GM10266 (cell line): Measurements from ENCODE around the gene COQ8B.
"Not testable (repeated sequence)": the region's sequence is repeated elsewhere in the genome, so short reads cannot be mapped to it uniquely, and the experiment has no call there.

Source experiments
- DNase-seq: peaks from one replicate; pipeline ENCODE4 v3.0.0; 2012; ENCODE audit errors: extremely low spot score
- CTCF ChIP-seq: IDR thresholded peaks from 2 replicates; pipeline ENCODE4 v1.5.1; 2012; ENCODE audit warnings: mild to moderate bottlenecking, low read depth; ENCODE audit not compliant: control insufficient read depth, insufficient read depth; ENCODE audit errors: missing control alignments

Gene COQ8B

DNA sequence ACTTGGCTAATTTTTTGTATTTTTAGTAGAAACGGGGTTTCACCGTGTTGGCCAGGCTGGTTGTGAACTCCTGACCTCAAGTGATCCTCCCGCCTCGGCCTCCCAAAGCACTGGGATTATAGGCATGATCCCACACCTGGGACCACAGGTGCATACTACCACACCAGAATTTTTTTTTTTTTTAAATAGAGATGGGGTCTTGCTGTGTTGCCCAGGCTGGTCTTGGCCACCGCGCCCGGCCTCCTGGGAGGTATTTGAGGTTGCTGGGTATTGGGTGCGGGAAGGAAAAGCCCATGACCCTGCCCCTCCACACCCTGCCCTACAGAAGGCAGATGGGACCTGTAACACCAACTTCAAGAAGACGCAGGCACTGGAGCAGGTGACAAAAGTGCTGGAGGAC, 20.0 kb upstream of the COQ8B start:
- TF ChIP-seq CTCF, result no peak
- DNase-seq, result no peak

- no peak for DNase-seq
- no peak for TF ChIP-seq CTCF
These were observed 18.5 kb upstream of the COQ8B start for GRCh38 chr19:40735013-40735771.

DNA sequence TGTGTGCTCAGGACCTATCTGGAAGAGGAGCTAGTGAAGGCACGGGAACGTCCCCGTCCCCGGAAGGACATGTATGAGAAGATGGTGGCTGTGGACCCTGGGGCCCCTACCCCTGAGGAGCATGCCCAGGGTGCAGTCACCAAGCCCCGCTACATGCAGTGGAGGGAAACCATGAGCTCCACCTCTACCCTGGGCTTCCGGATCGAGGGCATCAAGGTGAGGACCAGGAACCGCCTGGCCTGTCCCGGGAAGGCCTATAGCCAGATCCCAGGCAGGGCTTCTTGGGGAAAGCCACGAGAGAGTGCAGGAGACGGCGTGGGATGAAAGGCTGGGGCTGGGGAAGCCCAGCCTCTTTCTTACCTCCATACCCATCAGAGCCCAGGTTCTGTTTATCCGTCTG, 16.5 kb upstream of the COQ8B start:
- no peak for DNase-seq
- no peak for TF ChIP-seq CTCF

DNA sequence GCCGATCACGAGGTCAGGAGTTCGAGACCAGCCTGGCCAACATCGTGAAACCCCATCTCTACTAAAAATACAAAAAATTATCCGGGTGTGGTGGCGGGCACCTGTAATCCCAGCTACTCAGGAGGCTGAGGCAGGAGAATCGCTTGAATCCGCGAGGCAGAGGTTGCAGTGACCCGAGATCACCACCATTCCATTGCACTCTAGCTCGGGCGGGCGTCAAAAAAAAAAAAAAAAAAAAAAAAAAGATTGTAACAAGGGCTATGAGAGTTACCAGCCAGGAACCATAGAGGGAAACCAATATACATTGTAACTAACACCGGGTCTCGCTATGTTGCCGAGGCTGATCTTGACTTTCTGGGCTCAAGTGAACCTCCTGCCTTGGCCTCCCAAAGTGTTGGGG, 15.6 kb upstream of the COQ8B start:
- DNase-seq, result not testable (repeated sequence)

DNA sequence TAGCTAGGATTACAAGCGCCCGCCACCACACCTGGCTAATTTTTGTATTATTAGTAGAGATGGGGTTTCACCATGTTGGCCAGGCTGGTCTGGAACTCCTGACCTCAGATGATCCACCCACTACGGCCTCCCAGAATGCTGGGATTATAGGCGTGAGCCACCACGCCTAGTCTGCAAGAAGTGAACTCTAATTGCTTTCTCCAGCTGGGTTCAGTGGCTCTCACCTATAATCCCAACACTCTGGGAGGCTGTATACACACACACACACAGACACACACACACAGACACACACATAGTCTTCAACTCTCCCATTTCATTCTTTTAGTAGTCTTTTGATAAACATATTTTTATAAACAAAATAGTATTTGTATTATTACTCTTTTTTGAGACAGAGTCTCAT, 13.4 kb upstream of the COQ8B start:
- DNase-seq, result not testable (repeated sequence)

DNA sequence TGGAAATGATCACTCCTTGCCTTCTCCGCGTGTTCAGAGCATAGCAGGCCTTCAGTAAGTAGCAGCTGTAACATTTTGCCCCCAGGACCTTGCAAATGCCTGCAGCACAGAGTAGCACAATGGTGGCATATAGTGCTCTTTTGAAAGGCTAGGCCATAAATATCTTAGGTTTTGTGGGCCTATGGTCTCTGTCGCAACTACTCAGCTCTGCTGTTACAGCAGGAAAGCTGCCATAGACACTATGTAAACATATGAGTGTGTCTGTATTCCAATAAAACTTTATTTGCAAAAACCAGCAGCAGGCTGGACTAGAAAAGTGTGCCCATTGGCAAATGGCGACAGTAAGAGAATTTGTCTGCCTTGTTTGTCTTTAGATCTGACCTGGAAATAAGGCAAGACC, 9.6 kb upstream of the COQ8B start:
- no peak for TF ChIP-seq CTCF
- DNase-seq, result no peak

GRCh38 chr19:40724855-40725254, 8.2 kb upstream of the COQ8B start:
- TF ChIP-seq CTCF, result no peak
- no peak for DNase-seq

- DNase-seq, result no peak
- TF ChIP-seq CTCF, result no peak
These were observed 7.6 kb upstream of the COQ8B start for GRCh38 chr19:40724315-40724714.
